Fibroblast of mammary gland (primary cell): Measurements from ENCODE around the gene STPG2.
"Not testable (repeated sequence)": the region's sequence is repeated elsewhere in the genome, so short reads cannot be mapped to it uniquely, and the experiment has no call there.

Experiments used
- DNase-seq: peaks from one replicate; pipeline ENCODE4 v3.0.0-alpha.2; 2010; ENCODE audit warnings: low read depth
- H3K4me3 ChIP-seq: 2 replicates; pipeline ENCODE4 v1.5.1; 2011; ENCODE audit warnings: low read depth, mild to moderate bottlenecking, low read length, moderate library complexity; ENCODE audit not compliant: control insufficient read depth
- TF ChIP-seq, protein P1 (sequence below): conservative IDR thresholded peaks from 2 replicates; pipeline ENCODE4 v1.5.1; 2011; ENCODE audit warnings: low read depth, low read length, inconsistent platforms; ENCODE audit not compliant: control insufficient read depth, insufficient read depth

STPG2 gene

GRCh38 chr4:97910005-97910404, 233.3 kb downstream of the STPG2 start:
- no peak overlapping the region for H3K4me3 ChIP-seq

GRCh38 chr4:97903436-97904189, 239.7 kb downstream of the STPG2 start:
- not testable (repeated sequence) for DNase-seq, H3K4me3 ChIP-seq

More at GRCh38 chr4:97910005-97910404, 233.3 kb downstream of the STPG2 start:
- TF ChIP-seq, protein P1, sequence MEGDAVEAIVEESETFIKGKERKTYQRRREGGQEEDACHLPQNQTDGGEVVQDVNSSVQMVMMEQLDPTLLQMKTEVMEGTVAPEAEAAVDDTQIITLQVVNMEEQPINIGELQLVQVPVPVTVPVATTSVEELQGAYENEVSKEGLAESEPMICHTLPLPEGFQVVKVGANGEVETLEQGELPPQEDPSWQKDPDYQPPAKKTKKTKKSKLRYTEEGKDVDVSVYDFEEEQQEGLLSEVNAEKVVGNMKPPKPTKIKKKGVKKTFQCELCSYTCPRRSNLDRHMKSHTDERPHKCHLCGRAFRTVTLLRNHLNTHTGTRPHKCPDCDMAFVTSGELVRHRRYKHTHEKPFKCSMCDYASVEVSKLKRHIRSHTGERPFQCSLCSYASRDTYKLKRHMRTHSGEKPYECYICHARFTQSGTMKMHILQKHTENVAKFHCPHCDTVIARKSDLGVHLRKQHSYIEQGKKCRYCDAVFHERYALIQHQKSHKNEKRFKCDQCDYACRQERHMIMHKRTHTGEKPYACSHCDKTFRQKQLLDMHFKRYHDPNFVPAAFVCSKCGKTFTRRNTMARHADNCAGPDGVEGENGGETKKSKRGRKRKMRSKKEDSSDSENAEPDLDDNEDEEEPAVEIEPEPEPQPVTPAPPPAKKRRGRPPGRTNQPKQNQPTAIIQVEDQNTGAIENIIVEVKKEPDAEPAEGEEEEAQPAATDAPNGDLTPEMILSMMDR = no peak
- no peak for DNase-seq

- DNase-seq = no peak
- TF ChIP-seq, protein P1 = no peak
- no peak overlapping the region for H3K4me3 ChIP-seq
Observed at GRCh38 chr4:97900229-97900628, 243.0 kb downstream of the STPG2 start.

GRCh38 chr4:97892592-97893266, 250.5 kb downstream of the STPG2 start:
- no peak for DNase-seq
- TF ChIP-seq, protein P1 = no peak
- no peak overlapping the region for H3K4me3 ChIP-seq

- no peak for DNase-seq
- TF ChIP-seq, protein P1 = no peak
- no peak overlapping the region for H3K4me3 ChIP-seq
Observed at GRCh38 chr4:97879942-97880341, 263.3 kb downstream of the STPG2 start.

DNA sequence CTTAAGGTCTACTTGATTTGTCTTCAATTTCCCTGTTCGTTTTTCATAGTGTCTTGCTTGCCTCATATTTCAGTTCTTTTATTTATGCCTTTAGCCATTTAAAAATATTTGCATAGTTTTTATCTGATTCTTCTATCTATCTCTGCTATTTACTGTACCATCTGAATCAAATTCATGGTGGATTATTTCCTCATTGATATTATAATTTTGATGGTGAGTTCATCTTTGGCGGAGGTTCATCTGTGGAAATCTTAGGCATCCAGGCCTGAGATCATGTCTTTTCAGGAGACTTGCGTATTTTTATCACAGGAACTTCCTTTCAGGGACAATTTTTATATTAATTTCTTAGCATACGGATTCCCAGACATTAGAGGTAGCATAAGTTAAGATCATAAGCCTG, 275.2 kb downstream of the STPG2 start:
- no peak for DNase-seq
- TF ChIP-seq, protein P1 = no peak
- H3K4me3 ChIP-seq = no peak overlapping the region

DNA sequence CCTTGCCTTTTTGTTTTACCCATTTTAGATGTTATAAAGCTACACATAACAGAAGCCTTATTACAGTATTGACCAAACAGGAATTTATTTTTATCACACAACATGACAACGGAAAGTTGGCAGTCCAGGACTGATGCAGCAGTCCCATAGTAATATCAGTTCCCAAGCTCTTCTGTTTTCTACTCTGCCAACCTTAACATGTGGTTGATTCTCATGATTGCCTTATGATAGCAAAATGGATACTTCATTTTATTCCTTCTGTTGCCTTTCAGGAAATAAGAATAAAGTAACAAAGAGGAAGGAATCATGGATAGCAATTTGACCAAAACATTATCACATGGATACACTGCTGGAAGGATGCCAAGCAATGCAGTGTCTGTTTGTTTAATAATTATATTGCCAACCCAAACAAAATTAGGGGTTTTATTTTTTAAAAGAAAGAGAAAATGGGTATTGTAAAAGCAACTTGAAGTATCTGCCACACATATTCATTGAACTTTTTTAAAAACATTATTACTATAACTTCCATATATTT, 275.7 kb downstream of the STPG2 start:
- TF ChIP-seq, protein P1 = no peak
- no peak overlapping the region for H3K4me3 ChIP-seq

More for the DNA sequence above, 275.7 kb downstream of the STPG2 start:
- no peak for DNase-seq
